Erythroblast (primary cell): Measurements from ENCODE around the gene SSR4.

ENCODE experiments used
- GATA1 ChIP-seq: IDR thresholded peaks from 2 replicates; pipeline ENCODE4 v1.6.1; 2011; ENCODE audit warnings: low read depth, mild to moderate bottlenecking, control low read depth, low read length, moderate library complexity
- POLR2A ChIP-seq: IDR thresholded peaks from 2 replicates; pipeline ENCODE4 v1.6.1; 2011; ENCODE audit warnings: mild to moderate bottlenecking, low read length

DNA sequence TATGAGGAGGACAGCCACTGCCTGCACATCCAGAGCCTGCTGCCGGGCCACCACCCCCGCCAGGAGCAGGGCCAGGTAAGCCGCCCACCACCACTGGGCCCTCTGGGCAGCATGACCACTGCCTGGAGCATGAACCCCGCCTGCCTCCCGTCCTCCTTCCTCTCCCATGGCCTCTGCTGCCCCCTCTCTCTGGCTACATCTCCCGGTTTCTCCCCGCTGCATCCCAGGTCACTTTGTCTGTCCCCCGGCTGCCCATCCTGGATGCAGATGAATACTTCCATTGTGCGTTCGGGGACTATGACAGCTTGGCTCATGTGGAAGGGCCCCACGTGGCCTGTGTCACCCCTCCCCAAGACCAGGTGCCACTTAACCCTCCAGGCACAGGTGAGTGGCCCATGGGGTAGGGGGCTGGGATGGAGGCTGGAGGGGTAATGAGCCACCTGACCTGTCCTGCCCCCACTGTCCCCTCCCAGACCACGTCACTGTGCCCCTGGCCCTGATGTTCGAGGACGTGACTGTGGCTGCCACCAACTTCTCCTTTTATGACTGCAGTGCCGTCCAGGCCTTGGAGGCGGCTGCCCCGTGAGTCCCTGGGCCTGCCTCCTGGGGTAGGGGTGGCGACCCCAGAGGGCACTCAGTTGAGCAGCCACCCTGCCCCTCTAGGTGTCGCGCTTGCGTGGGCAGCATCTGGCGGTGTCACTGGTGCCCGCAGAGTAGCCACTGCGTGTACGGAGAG is 24.4 kb upstream of the SSR4 start:
- TF ChIP-seq POLR2A = no peak
- TF ChIP-seq GATA1 = no peak
